ENCODE data around the gene PRKG1. TPM values are rescaled to one million over a fixed set of nuclear protein-coding genes. Genes with fewer than 3 reads are reported as not detected.

The PRKG1 gene
- total and polyA plus RNA-seq, 2 experiments from 2014 or later, result 10.7 to 21.8 TPM

- H3K9ac ChIP-seq, result no peak overlapping the region
- H3K9me2 ChIP-seq (ENCODE audit: insufficient read depth), result no peaks in the 10 kb centered on the region
- no peak overlapping the region for H3K27ac ChIP-seq
- H4K20me1 ChIP-seq (ENCODE audit: insufficient read depth), result no peaks in the 10 kb centered on the region
- H3K9me3 ChIP-seq (ENCODE audit: low read depth), result no peaks in the 10 kb centered on the region
- H2AFZ ChIP-seq, result no peak overlapping the region
- in situ Hi-C loops (cut with MboI), result no loop called here
- H3F3A ChIP-seq (ENCODE audit: insufficient read depth), result no peaks in the 10 kb centered on the region
- H3K36me3 ChIP-seq (ENCODE audit: low read depth), result no peaks in the 10 kb centered on the region
- no peak overlapping the region for H3K4me3 ChIP-seq
- H3K4me2 ChIP-seq (ENCODE audit: unreplicated experiment), result no peak overlapping the region
- WGBS, 2 experiments (ENCODE audit: low coverage in 1 of 2, low lambda C conversion rate in 2 of 2, missing lambda C conversion rate in 2 of 2), result 85 to 89% methylated on average over 7 to 10 of the region's 10 CpGs
- no peak for DNase-seq
- no peaks in the 10 kb centered on the region for H3K79me2 ChIP-seq (ENCODE audit: insufficient read depth)
- TF ChIP-seq EZH2phosphoT487 (IDR thresholded peaks at IDR 0.05; ENCODE audit: insufficient read depth, low read depth) (no peak), EZH2 (IDR thresholded peaks at IDR 0.05; ENCODE audit: insufficient read depth, poor library complexity, severe bottlenecking) (no peak)
- no peaks in the 10 kb centered on the region for H3K4me1 ChIP-seq (ENCODE audit: insufficient read depth)
- H3K27me3 ChIP-seq (replicated peaks; ENCODE audit: insufficient read depth), result no peaks in the 10 kb centered on the region
Observed at GRCh38 chr10:52063159-52063558, 988.9 kb downstream of the PRKG1 start.

- H3K36me3 ChIP-seq (ENCODE audit: low read depth), result no peaks in the 10 kb centered on the region
- no peak overlapping the region for H3K9ac ChIP-seq
- H2AFZ ChIP-seq, result no peak overlapping the region
- TF ChIP-seq EZH2phosphoT487 (IDR thresholded peaks at IDR 0.05; ENCODE audit: insufficient read depth, low read depth) (no peak), EZH2 (IDR thresholded peaks at IDR 0.05; ENCODE audit: insufficient read depth, poor library complexity, severe bottlenecking) (no peak)
- H3K9me3 ChIP-seq (ENCODE audit: low read depth), result no peaks in the 10 kb centered on the region
- no peak overlapping the region for H3K27ac ChIP-seq
- no peaks in the 10 kb centered on the region for H3K27me3 ChIP-seq (replicated peaks; ENCODE audit: insufficient read depth)
- no peak overlapping the region for H3K4me3 ChIP-seq
- WGBS, 2 experiments (ENCODE audit: low coverage in 1 of 2, low lambda C conversion rate in 2 of 2, missing lambda C conversion rate in 2 of 2), result 84 to 86% methylated on average over 9 of the region's 9 CpGs
- H3F3A ChIP-seq (ENCODE audit: insufficient read depth), result no peaks in the 10 kb centered on the region
- no peaks in the 10 kb centered on the region for H3K4me1 ChIP-seq (ENCODE audit: insufficient read depth)
- in situ Hi-C loops (cut with MboI), result no loop called here
- no peak for DNase-seq
- H3K4me2 ChIP-seq (ENCODE audit: unreplicated experiment), result no peak overlapping the region
- no peaks in the 10 kb centered on the region for H4K20me1 ChIP-seq (ENCODE audit: insufficient read depth)
- no peaks in the 10 kb centered on the region for H3K9me2 ChIP-seq (ENCODE audit: insufficient read depth)
- H3K79me2 ChIP-seq (ENCODE audit: insufficient read depth), result no peaks in the 10 kb centered on the region
Observed at GRCh38 chr10:52064084-52064845, 990.0 kb downstream of the PRKG1 start.

DNA sequence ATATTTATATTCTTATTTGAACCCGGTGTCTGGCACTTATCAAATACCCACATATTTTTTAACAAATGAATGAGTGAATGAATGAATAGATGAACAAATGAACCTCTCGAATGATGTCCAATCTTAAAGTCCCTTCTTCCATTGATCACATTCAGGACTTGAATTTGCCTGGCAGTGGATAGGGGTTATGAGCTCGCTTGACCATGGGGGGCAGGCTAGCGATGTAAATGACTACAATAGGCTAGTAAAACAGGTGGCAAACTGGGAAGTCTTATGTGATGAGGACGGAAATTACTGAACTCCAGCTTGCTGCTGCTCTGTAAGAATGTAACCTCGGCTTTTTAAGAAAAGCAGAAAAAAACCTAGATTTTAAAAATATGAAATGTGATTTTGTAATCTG is 992.1 kb downstream of the PRKG1 start:
- 91 to 94% methylated on average over 6 of the region's 6 CpGs for WGBS, 2 experiments (ENCODE audit: low coverage in 1 of 2, low lambda C conversion rate in 2 of 2, missing lambda C conversion rate in 2 of 2)
- no peaks in the 10 kb centered on the region for H3K36me3 ChIP-seq (ENCODE audit: low read depth)
- no peaks in the 10 kb centered on the region for H3K79me2 ChIP-seq (ENCODE audit: insufficient read depth)
- H3K9me3 ChIP-seq (ENCODE audit: low read depth), result no peaks in the 10 kb centered on the region
- H3K4me1 ChIP-seq (ENCODE audit: insufficient read depth), result no peaks in the 10 kb centered on the region
- H3F3A ChIP-seq (ENCODE audit: insufficient read depth), result no peaks in the 10 kb centered on the region
- H3K27me3 ChIP-seq (replicated peaks; ENCODE audit: insufficient read depth), result no peaks in the 10 kb centered on the region
- H3K9me2 ChIP-seq (ENCODE audit: insufficient read depth), result no peaks in the 10 kb centered on the region
- TF ChIP-seq EZH2 (IDR thresholded peaks at IDR 0.05; ENCODE audit: insufficient read depth, poor library complexity, severe bottlenecking) (no peak), EZH2phosphoT487 (IDR thresholded peaks at IDR 0.05; ENCODE audit: insufficient read depth, low read depth) (no peak)
- no peak overlapping the region for H3K4me3 ChIP-seq
- no peak for DNase-seq
- H3K9ac ChIP-seq, result no peak overlapping the region
- no peak overlapping the region for H3K4me2 ChIP-seq (ENCODE audit: unreplicated experiment)
- H3K27ac ChIP-seq, result no peak overlapping the region
- in situ Hi-C loops (cut with MboI), result no loop called here
- no peaks in the 10 kb centered on the region for H4K20me1 ChIP-seq (ENCODE audit: insufficient read depth)
- H2AFZ ChIP-seq, result no peak overlapping the region

DNA sequence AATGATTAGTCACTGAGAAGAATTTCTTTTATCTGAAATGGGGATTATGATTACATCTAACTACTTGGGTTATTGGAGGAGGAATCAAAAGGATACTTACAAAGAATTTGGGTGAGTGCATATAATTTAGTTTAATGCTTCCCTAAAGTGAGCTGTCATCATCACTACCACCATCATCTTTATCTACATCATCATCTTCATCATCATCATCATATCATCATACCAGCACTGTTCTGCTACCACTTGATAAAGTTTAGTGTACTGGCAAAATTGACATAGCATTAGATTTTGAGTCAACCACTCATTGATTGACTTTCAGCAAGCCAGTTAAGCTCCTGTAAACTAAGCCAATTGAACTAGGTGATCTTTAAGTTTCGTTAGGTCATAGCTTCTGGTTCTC is 994.2 kb downstream of the PRKG1 start:
- no peak for DNase-seq
- Histone ChIP-seq H3K9ac (no peak overlapping the region), H3F3A (ENCODE audit: insufficient read depth) (no peaks in the 10 kb centered on the region), H3K9me2 (ENCODE audit: insufficient read depth) (0 out of 2 replicates have a peak, but pooled peaks cover 3% of the 10 kb centered on the region), H3K4me2 (ENCODE audit: unreplicated experiment) (no peak overlapping the region), H3K4me1 (ENCODE audit: insufficient read depth) (no peaks in the 10 kb centered on the region), H3K36me3 (ENCODE audit: low read depth) (no peaks in the 10 kb centered on the region), H3K4me3 (no peak overlapping the region), H4K20me1 (ENCODE audit: insufficient read depth) (no peaks in the 10 kb centered on the region), H3K27me3 (replicated peaks; ENCODE audit: insufficient read depth) (no peaks in the 10 kb centered on the region), H2AFZ (no peak overlapping the region), H3K27ac (no peak overlapping the region), H3K9me3 (ENCODE audit: low read depth) (no peaks in the 10 kb centered on the region), H3K79me2 (ENCODE audit: insufficient read depth) (no peaks in the 10 kb centered on the region)
- in situ Hi-C loops (cut with MboI), result no loop called here
- TF ChIP-seq EZH2phosphoT487 (IDR thresholded peaks at IDR 0.05; ENCODE audit: insufficient read depth, low read depth) (no peak), EZH2 (IDR thresholded peaks at IDR 0.05; ENCODE audit: insufficient read depth, poor library complexity, severe bottlenecking) (no peak)
- WGBS, 2 experiments (ENCODE audit: low coverage in 1 of 2, low lambda C conversion rate in 2 of 2, missing lambda C conversion rate in 2 of 2), result 91 to 100% methylated on average over 1 of the region's 1 CpG

All from GM23248 (cell line).